Smooth muscle cell (in vitro differentiated cells): ENCODE data around the gene MTCL3.

Experiments used
- DNase-seq: peaks from one replicate; lab custom pipeline; 2025; ENCODE audit not compliant: unreplicated experiment; lab: John Stamatoyannopoulos, UW
- H2AFZ ChIP-seq: fragments of 200-600 bp; sonication (generic); 2 replicates; pipeline ENCODE4 v1.6.0; 2016; ENCODE audit warnings: antibody characterized with exemption, low read depth, mild to moderate bottlenecking
- H3F3A ChIP-seq: fragments of 200-600 bp; sonication (generic); 2 replicates; pipeline ENCODE4 v1.6.0; 2017; ENCODE audit warnings: antibody characterized with exemption, low read depth
- H3K27ac ChIP-seq: fragments of 200-600 bp; sonication (generic); 2 replicates; pipeline ENCODE4 v1.5.1; 2016; ENCODE audit warnings: low read depth, mild to moderate bottlenecking
- H3K27me3 ChIP-seq: fragments of 200-600 bp; sonication (generic); 2 replicates; pipeline ENCODE4 v1.6.1; 2016; ENCODE audit warnings: low read depth, mild to moderate bottlenecking
- H3K36me3 ChIP-seq: fragments of 200-600 bp; sonication (generic); 2 replicates; pipeline ENCODE4 v1.5.1; 2016; ENCODE audit warnings: low read depth
- H3K4me1 ChIP-seq: fragments of 200-600 bp; sonication (generic); 2 replicates; pipeline ENCODE4 v1.5.1; 2016; ENCODE audit warnings: low read depth
- H3K4me2 ChIP-seq: fragments of 200-600 bp; sonication (generic); 2 replicates; pipeline ENCODE4 v1.6.0; 2016; ENCODE audit warnings: mild to moderate bottlenecking
- H3K4me3 ChIP-seq: fragments of 200-600 bp; sonication (generic); 2 replicates; pipeline ENCODE4 v1.5.1; 2016; ENCODE audit warnings: mild to moderate bottlenecking
- H3K79me2 ChIP-seq: fragments of 200-600 bp; sonication (generic); 2 replicates; pipeline ENCODE4 v1.6.0; 2016; ENCODE audit warnings: low read depth, mild to moderate bottlenecking
- H3K9ac ChIP-seq: fragments of 200-600 bp; sonication (generic); 2 replicates; pipeline ENCODE4 v1.6.0; 2016; ENCODE audit warnings: low read depth
- H3K9me3 ChIP-seq: fragments of 200-600 bp; sonication (generic); replicated peaks from 2 replicates; pipeline ENCODE4 v1.5.1; 2016; ENCODE audit warnings: low read depth
- H4K20me1 ChIP-seq: fragments of 200-600 bp; sonication (generic); 2 replicates; pipeline ENCODE4 v1.6.0; 2016; ENCODE audit warnings: low read depth
- CTCF ChIP-seq: fragments of 200-600 bp; sonication (generic); IDR thresholded peaks from 2 replicates; pipeline ENCODE4 v1.5.1; 2017; ENCODE audit warnings: borderline replicate concordance, mild to moderate bottlenecking, antibody characterized with exemption; ENCODE audit not compliant: insufficient read depth, poor library complexity, severe bottlenecking
- WGBS: methylation state at CpG from one replicate; pipeline ENCODE4 v1.1.7; 2016; ENCODE audit warnings: low lambda C conversion rate; 5-methylcytosine and 5-hydroxymethylcytosine counted together

The MTCL3 gene

DNA sequence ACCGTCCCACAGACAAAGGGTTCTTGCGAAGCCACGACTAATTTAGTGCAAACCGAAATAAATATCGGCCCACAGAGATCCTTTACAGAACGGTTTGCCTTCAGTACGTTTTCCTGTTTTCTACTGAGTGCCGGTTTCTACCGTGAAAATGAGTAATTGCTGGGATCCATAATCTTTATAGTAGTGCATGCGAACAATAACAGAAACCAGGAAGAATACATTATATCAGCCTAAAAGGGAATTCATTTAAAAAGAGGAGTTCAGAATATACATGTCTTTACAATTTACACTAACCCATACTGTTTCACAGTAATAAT lies 292 bp upstream of the MTCL3 start:
- Histone ChIP-seq H3K4me3 (peak overlapping the region; percentile 31), H3K36me3 (no peaks in the 10 kb centered on the region), H3K27ac (no peak overlapping the region), H3K79me2 (no peaks in the 10 kb centered on the region), H3K4me2 (peak overlapping the region; percentile 83), H3K9ac (no peak overlapping the region), H4K20me1 (no peaks in the 10 kb centered on the region), H3K9me3 (no peaks in the 10 kb centered on the region), H3K27me3 (peaks cover 46% of the 10 kb centered on the region), H2AFZ (peak overlapping the region; percentile 39), H3K4me1 (peaks cover 3% of the 10 kb centered on the region), H3F3A (peaks cover 6% of the 10 kb centered on the region)
- DNase-seq: no peak
- TF ChIP-seq CTCF: no peak
- WGBS: 2% methylated on average over 10 of the region's 10 CpGs

DNA sequence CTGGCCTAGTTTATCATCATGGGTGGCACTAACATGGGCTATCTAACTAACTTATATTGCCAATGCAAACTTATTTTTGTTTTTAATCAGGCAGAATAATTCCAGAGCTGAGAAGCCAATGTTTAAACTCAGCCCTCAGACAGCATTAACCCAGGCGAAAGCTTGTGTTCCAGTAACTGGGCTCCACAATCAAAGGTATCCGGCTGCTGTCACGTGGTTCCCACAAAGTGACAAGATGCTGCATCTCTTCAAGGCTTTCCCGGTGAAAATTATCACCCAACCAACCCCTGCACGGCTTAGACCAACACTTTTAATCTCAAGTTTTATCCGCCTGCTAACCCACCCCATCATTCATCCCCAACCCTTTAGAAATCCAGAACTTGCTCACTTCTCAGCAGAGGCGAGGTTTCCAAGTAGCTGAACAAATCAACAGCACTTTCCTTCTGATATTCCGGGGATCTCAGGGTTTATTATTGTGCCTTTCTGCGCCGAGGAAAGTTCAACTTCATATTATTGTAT lies 885 bp downstream of the MTCL3 start:
- Histone ChIP-seq H3K4me2 (peak overlapping the region; percentile 83), H3K9ac (no peak overlapping the region), H3K4me1 (peaks cover 3% of the 10 kb centered on the region), H3K4me3 (peak overlapping the region; percentile 31), H3K27me3 (peaks cover 49% of the 10 kb centered on the region), H2AFZ (no peak overlapping the region), H3K9me3 (no peaks in the 10 kb centered on the region), H3F3A (peaks cover 6% of the 10 kb centered on the region), H3K79me2 (no peaks in the 10 kb centered on the region), H3K27ac (no peak overlapping the region), H4K20me1 (no peaks in the 10 kb centered on the region), H3K36me3 (no peaks in the 10 kb centered on the region)
- 10% methylated on average over 10 of the region's 10 CpGs for WGBS
- DNase-seq: no peak
- no peak for TF ChIP-seq CTCF

GRCh38 chr6:127517693-127518092 lies 1.4 kb downstream of the MTCL3 start:
- no peak for TF ChIP-seq CTCF
- peaks cover 3% of the 10 kb centered on the region for H3K4me1 ChIP-seq
- peaks cover 49% of the 10 kb centered on the region for H3K27me3 ChIP-seq
- H3K27ac ChIP-seq: no peak overlapping the region
- H4K20me1 ChIP-seq: no peaks in the 10 kb centered on the region
- no peak overlapping the region for H3K4me2 ChIP-seq
- no peak for DNase-seq
- H3K9me3 ChIP-seq: no peaks in the 10 kb centered on the region
- H3F3A ChIP-seq: peaks cover 6% of the 10 kb centered on the region
- no peaks in the 10 kb centered on the region for H3K36me3 ChIP-seq
- H3K9ac ChIP-seq: no peak overlapping the region
- no peaks in the 10 kb centered on the region for H3K79me2 ChIP-seq
- H3K4me3 ChIP-seq: no peak overlapping the region
- no peak overlapping the region for H2AFZ ChIP-seq
- 81% methylated on average over 2 of the region's 2 CpGs for WGBS

DNA sequence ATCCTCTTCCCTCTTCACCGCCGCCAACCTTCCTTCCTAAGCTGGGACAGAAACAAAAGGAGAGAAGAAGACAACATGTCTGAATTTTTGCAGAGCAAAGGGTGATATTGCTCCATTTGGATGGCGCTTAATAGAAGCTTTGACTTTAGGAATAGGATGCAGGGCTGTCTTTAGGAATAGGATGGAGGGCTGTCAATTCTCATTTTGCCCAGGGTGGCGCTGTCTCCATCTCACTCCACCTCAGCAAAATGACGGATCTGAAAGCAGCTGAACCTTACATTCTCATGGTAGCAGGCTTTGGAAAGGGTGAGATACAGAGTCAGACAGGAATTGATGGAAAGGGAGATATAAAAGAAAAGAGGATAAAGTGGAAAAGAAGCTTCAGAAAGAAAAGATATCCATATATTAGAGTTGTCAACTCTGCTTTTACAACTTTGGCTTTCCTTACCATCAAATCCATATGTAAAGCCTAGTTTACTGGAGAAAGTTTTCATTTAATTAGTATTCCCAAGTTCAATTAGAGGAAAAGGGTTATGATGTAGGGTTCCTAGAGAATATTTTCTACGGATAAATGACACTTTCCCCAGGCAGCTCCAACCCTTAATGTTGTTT lies 2.4 kb downstream of the MTCL3 start:
- H3K27ac ChIP-seq: no peak overlapping the region
- peak; percentile 54 for TF ChIP-seq CTCF
- peaks cover 6% of the 10 kb centered on the region for H3F3A ChIP-seq
- H3K9ac ChIP-seq: no peak overlapping the region
- peak overlapping the region; percentile 76 for H2AFZ ChIP-seq
- WGBS: 12% methylated on average over 6 of the region's 6 CpGs
- peak overlapping the region; percentile 84 for H3K4me2 ChIP-seq
- no peak for DNase-seq
- no peaks in the 10 kb centered on the region for H3K9me3 ChIP-seq
- no peaks in the 10 kb centered on the region for H4K20me1 ChIP-seq
- H3K4me3 ChIP-seq: peak overlapping the region; percentile 74
- H3K4me1 ChIP-seq: peaks cover 3% of the 10 kb centered on the region
- no peaks in the 10 kb centered on the region for H3K36me3 ChIP-seq
- H3K27me3 ChIP-seq: peaks cover 49% of the 10 kb centered on the region
- H3K79me2 ChIP-seq: no peaks in the 10 kb centered on the region
